ENCODE data around the gene ZBTB7A.

Gene ZBTB7A

DNA sequence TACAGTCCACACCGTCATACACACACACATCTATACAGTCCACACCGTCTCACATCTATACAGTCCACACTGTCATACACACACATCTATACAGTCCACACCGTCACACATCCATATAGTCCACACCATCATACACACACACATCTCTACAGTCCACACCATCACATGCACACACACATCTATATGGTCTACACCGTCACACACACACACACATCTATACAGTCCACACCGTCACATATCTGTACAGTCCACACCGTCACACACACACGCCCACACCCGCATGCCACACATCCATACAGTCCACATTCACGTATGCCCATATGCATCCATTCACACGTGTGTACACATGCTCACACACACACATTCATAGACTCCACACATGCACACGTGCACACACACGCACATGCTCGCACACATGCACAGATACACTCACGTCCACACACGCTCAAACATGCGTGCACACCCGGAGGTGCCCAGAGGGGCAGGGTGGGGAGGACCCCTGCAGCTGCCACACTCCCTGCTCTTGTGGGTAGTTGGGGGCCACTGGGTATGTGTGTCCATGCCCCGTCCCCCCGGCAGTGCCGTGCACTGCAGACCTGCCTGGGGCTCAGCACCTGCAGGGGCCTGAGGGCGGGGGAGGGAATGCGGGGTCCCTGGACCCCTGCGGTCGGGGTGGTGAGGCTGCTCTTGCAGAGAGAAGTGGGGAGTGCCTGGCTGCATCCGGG lies 30.0 kb downstream of the ZBTB7A start:
- ATAC-seq: no peak

DNA sequence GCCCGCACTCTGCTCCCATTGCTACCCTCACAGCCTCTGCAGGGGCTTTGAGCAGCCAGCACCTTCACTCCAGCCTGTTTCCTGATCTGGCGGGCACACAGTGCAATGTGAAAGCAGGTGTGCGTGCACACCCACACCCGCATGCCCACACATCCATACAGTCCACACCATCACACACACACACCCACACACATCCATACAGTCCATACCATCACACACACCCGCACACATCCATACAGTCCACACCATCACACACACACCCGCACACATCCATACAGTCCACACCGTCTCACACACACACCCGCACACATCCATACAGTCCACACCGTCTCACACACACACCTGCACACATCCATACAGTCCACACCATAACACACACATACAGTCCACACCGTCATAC lies 31.1 kb downstream of the ZBTB7A start:
- ATAC-seq (no peak), DNase-seq (no peak)

More for the DNA sequence above, 30.0 kb downstream of the ZBTB7A start:
- no peak for DNase-seq

- no peak for DNase-seq
- no peak for ATAC-seq
Measured at GRCh38 chr19:4035018-4035566, 31.6 kb downstream of the ZBTB7A start.

DNA sequence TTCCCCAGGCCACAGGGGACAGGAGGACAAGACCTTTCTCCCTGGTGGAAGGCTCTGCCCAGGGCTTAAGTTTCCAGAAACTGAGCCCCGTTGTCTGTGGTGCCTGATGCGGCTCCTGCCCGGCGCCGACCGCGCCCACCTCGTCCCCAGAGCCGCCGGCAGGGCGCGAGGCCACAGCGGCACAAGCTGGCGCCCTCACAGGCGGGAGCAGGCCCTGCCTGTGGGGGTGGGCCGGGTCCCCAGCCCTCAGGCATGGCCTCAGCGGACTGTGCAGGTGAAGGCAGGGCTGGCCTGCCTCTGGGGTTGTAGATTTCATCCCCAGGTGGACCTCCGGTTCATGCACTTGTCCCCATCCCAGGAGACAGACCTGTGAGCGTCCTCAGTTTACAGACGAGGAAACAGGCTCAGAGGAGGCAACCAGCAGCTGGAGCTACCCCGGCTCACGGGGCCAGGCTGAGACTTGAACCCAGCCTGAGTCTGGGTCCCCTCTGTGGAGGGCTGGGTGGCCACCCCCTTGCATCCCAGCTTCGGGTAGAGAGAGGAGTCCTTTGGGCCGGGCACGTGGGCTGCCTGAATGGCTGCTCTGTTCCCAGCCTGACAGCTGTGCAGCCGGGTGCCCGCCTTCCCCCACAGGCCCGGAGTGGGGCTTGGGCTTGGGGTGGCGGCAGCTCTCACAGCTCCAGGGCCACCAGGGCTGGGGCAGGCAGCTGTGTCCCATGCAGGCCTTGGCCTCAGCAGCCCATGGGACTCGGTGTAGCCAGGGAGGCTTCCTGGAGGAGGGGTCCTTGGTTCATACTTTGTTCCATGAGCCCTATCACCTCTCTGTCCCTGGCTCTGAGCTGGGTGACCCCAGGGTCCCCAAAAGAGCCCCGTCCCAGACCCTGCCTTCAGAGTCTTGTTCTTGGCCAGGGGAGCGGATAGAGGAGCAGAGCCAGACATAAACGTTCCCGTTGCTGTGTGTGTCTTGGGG lies 32.4 kb downstream of the ZBTB7A start:
- no peak for DNase-seq
- ATAC-seq: no peak

- no peak for DNase-seq
- no peak for ATAC-seq
Measured at GRCh38 chr19:4033028-4033956, 33.4 kb downstream of the ZBTB7A start.

DNA sequence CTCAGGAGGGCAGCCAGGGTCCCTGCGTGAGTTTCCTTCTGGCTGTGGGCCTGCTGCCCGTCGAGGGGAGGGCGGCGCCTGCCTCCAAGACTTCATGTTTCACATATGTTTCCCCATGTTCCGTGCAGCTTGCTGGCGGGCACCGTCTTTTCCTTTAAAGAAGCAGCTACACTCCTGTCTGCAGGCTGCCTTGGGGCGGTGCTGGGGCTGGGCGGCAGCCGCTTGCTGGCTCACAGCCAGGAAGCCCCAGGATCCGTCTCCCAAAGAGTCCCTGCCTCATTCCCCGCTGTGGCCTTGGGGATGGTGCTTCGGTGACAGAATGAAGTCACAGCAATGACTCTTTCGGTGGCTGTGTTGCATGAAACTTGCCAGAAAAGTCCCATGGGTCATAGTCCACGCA lies 34.3 kb downstream of the ZBTB7A start:
- ATAC-seq: no peak
- DNase-seq: no peak

- no peak for DNase-seq
- ATAC-seq: no peak
Measured at GRCh38 chr19:4031420-4031819, 35.3 kb downstream of the ZBTB7A start.

GRCh38 chr19:4030981-4031380 lies 35.7 kb downstream of the ZBTB7A start:
- DNase-seq (no peak), ATAC-seq (no peak)

DNA sequence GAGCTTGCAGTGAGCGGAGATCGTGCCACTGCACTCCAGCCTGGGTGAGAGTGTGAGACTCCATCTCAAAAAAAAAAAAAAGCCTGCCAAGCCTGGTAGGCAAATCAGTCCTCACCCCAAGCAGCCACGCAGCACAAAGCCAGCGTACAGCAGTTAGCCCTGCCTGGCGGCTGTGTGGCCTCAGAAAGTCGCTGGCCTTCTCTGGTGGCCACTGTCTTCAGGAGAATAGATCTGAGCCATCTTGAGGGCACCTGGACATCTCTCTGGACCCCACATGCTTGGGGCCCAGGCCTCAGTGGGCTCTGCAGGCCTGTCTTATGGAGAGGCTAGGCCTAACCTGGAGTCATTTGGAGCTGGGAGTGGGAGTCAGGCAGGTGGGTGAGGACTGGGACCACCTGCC lies 36.1 kb downstream of the ZBTB7A start:
- no peak for DNase-seq
- no peak for ATAC-seq

DNA sequence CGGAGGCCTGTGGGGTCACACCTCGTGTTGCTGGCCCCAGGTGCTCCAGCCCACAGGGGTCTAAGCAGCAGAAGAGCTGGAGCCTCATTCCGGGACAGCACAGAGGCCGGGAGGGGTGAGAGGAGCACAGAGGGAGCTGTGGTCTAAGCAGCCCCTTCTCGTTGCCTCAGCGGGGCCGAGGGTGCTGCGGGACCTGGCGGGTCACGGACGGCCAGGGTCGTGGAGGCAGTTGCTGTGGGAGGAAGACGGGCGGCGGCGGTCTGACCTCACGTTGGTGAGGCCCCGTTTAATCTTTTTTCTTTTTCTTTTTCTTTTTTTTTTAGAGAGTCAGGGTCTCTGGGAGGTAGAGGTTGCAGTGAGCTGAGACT lies 37.5 kb downstream of the ZBTB7A start:
- ATAC-seq (no peak), DNase-seq (no peak)

DNA sequence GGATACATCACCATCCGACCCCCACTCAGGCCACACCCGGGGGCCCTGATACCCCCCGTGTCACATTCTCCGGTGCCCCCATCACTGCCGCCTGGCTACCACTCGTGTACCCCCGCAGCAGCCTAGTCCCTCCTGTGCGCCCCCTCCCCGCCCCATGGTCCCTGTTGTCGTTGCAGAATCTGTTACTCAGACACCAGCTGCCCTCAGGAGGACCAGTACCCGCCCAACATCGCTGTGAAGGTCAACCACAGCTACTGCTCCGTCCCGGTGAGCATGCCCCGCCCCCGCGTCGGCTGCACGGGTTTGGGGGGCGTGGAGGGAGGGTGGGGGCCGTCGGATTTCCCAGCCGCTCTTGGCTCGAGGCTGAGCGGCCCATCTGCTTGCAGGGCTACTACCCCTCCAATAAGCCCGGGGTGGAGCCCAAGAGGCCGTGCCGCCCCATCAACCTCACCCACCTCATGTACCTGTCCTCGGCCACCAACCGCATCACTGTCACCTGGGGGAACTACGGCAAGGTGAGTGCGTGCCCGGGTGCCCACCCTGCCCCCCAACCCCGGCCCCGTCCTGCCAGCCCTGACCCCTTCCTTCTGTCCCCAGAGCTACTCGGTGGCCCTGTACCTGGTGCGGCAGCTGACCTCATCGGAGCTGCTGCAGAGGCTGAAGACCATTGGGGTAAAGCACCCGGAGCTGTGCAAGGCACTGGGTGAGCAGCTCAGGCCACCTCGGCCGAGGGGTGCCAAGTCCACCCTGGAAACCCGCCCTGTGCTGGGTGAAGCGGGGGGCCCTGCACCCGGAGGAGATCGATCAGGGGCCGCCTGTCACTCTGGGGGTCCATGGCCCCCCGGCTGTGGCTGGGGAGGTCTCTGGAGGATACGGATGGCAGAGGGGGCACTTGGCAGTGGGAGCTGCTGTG lies 38.1 kb downstream of the ZBTB7A start:
- ATAC-seq (no peak), DNase-seq (no peak)

- no peak for DNase-seq
- no peak for ATAC-seq
Measured at GRCh38 chr19:4027146-4027545, 39.6 kb downstream of the ZBTB7A start.

DNA sequence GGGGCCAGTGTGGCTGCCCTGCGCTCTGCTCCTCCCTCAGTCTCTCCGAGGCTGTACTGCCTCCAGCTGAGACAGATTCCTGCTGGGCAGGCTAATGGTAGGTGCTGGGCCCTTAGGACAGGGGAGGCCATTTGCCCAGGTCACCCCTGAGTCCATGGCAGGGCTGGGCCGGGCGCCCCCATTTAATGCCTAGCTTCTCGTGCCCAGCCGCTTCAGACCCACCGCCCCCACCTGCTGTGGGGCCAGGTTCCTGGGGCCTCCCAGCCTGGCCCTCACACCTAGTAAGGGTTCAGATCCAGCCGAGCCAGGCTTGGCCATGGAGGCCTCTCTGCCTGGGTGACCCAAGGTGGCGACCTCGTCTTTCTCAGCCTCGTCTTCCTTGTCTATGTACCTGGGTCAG lies 41.4 kb downstream of the ZBTB7A start:
- no peak for DNase-seq
- no peak for ATAC-seq

DNA sequence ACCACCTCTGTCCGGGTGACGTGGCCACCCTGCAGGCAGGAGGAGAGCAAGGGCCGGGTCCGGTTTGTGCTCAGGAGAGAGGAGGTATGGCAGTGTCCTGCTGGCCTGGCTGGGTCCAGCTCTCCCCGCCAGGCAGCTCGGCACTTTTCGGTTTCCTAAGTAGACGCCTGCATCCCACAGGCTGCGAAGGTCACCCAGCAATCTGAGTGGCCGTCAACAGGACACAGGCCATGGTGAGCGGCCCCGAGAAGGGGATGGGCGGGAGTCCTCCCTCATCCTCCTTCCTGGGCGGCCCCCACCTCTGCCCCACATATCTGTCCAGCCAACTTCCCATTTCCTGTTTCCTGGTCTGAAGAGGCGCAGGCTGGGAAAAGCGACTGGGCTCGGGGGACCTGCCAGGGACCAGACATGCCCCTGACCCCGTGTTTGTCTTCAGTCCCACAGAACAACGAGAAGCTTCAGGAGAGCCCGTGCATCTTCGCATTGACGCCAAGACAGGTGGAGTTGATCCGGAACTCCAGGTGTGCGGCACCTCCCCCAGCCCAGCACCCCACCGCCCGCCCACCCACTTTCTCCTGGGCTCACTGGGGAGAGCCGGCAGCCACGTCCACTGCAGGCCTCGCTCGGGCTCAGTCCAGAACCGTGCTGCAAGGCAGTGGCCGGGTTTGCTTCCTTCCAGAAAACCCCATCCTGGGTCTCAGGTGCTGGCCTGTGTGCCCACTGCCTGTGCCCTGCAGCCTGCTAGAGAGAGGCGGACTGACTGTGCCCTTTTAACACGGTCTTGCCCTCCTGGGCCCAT lies 42.9 kb downstream of the ZBTB7A start:
- no peak for ATAC-seq
- no peak for DNase-seq

GRCh38 chr19:4019578-4019977 lies 47.1 kb downstream of the ZBTB7A start:
- ATAC-seq (no peak), DNase-seq (no peak)

- no peak for ATAC-seq
- no peak for DNase-seq
Measured at GRCh38 chr19:4018775-4019504, 47.8 kb downstream of the ZBTB7A start.

DNA sequence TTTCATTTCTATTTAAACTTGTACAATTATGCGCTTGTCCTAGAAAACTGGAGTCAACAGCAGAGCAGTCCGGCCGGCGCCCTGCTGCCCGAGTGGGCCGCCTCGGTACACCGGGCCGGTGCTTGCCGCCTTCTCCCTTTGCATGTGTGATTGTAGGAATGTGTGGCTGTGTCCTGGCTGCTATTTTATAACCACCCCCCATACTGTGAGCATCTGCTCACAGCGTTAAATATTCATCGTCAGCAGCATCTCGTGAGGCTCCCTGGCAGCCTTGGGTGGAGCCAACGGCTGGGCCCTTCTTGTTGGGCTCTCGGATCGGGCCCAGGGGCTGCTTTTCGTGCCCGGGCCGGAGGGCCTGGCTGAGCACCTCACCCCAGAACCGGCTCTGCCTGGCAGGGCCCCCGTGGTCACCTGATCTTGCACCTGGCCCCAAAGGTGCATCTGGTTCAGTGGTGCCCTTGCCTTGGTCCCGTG lies 48.5 kb downstream of the ZBTB7A start:
- DNase-seq: no peak
- no peak for ATAC-seq

DNA sequence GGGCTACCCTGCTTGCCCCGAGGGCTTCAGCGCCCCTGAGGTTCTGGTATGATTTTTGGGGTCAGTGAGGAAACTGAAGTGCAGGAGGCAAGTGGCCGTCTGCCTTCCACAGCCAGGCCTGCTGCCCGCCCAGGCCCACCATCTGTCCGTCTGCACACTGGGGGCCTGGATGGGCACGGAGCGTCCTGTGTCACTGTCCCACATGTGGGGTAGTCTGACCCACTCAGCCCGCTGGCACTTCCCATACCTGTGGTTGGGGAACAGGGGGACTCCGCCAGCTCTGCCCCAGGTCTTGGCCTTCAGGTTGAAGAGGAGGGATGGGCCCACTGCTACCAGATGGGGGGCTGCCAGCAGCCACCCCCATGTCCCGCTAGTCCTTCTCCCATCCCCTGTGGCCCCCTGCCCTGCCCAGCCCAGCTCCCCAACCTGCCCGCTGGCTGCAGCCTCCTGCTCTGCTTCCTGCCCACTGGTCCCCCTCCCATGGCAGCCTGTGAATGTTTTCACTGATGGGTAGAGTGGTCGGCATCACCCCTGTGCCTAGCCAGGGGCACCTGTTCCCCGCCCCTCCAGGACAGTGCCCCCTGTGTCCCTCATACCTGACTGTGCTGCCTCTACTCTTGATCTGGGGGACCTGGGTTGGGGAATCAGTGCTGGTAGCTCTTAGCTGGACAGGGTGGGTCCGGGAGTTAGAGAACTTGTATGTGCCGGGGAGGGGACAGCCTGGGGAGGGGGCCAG lies 49.6 kb downstream of the ZBTB7A start:
- DNase-seq (no peak), ATAC-seq (peak; percentile 5)

- no peak for ATAC-seq
- DNase-seq: no peak
Measured at GRCh38 chr19:4016486-4016885, 50.2 kb downstream of the ZBTB7A start.
